DND-41 (cell line): ENCODE measurements around the gene TPRG1.

Experiments used
- ATAC-seq: fragments of 200-7000 bp; cut with Tn5 transposase; 3 replicates; pipeline ENCODE4 v1.9.1; 2021; ENCODE audit warnings: low read depth; ENCODE audit not compliant: insufficient read depth
- DNase-seq: peaks from one replicate; pipeline ENCODE4 v3.0.0-alpha.2; 2020
- H2AFZ ChIP-seq: 2 replicates; pipeline ENCODE4 v1.6.0; 2012; ENCODE audit warnings: low read depth, low read length
- H3K27ac ChIP-seq: 2 replicates; pipeline ENCODE4 v1.5.1; 2012; ENCODE audit warnings: low read length, inconsistent platforms
- H3K27me3 ChIP-seq: fragments of 200-600 bp; sonication (generic); 2 replicates; pipeline ENCODE4 v1.6.0; 2012; ENCODE audit warnings: low read length, mild to moderate bottlenecking, inconsistent platforms; ENCODE audit not compliant: insufficient read depth, poor library complexity
- H3K36me3 ChIP-seq: 2 replicates; pipeline ENCODE4 v1.5.1; 2012; ENCODE audit warnings: low read length, inconsistent platforms; ENCODE audit not compliant: insufficient read depth
- H3K4me1 ChIP-seq: 2 replicates; pipeline ENCODE4 v1.5.1; 2012; ENCODE audit warnings: mild to moderate bottlenecking, low read length; ENCODE audit not compliant: insufficient read depth
- H3K4me2 ChIP-seq: 2 replicates; pipeline ENCODE4 v1.6.0; 2012; ENCODE audit warnings: mild to moderate bottlenecking, moderate library complexity, low read length, inconsistent platforms; ENCODE audit not compliant: insufficient read depth
- H3K4me3 ChIP-seq, 2 experiments: fragments of 200-600 bp in 1 of 2; shearing (Covaris generic) in 1 of 2; 2 replicates each; pipeline ENCODE4 v1.5.1; 2012 to 2016; ENCODE audit warnings: inconsistent platforms in 2 of 2, low read length in 2 of 2, mild to moderate bottlenecking in 2 of 2, low read depth in 1 of 2, moderate library complexity in 1 of 2
- H3K79me2 ChIP-seq: 2 replicates; pipeline ENCODE4 v1.6.0; 2012; ENCODE audit warnings: low read length, inconsistent platforms; ENCODE audit not compliant: insufficient read depth
- H3K9ac ChIP-seq: 2 replicates; pipeline ENCODE4 v1.6.0; 2012; ENCODE audit warnings: low read depth, mild to moderate bottlenecking, inconsistent platforms, low read length, moderate library complexity
- H3K9me3 ChIP-seq: 2 replicates; pipeline ENCODE4 v1.5.1; 2012; ENCODE audit warnings: low read length, moderate library complexity, mild to moderate bottlenecking, inconsistent platforms; ENCODE audit not compliant: insufficient read depth, severe bottlenecking
- H4K20me1 ChIP-seq: 2 replicates; pipeline ENCODE4 v1.6.0; 2012; ENCODE audit warnings: low read length; ENCODE audit not compliant: insufficient read depth
- CTCF ChIP-seq: IDR thresholded peaks from 2 replicates; pipeline ENCODE4 v1.5.1; 2012; ENCODE audit warnings: borderline replicate concordance, low read length, moderate library complexity, mild to moderate bottlenecking; ENCODE audit not compliant: poor library complexity, severe bottlenecking; ENCODE audit errors: extremely low read depth
- EZH2 ChIP-seq: IDR thresholded peaks from 3 replicates; pipeline ENCODE4 v1.6.1; 2012; ENCODE audit warnings: borderline replicate concordance, low read depth, mild to moderate bottlenecking, moderate library complexity, low read length, inconsistent platforms; ENCODE audit not compliant: severe bottlenecking

Gene TPRG1

GRCh38 chr3:189239616-189240015 lies 67.8 kb downstream of the TPRG1 start:
- Histone ChIP-seq H3K27ac (no peak overlapping the region), H3K27me3 (peaks cover 17% of the 10 kb centered on the region), H3K4me2 (no peak overlapping the region), H3K4me1 (no peaks in the 10 kb centered on the region), H3K9me3 (no peaks in the 10 kb centered on the region), H3K9ac (no peak overlapping the region), H3K36me3 (no peaks in the 10 kb centered on the region), H2AFZ (no peak overlapping the region), H4K20me1 (no peaks in the 10 kb centered on the region), H3K79me2 (no peaks in the 10 kb centered on the region), H3K4me3 (no peak overlapping the region)
- TF ChIP-seq EZH2: no peak
- no peak for TF ChIP-seq CTCF
- no peak for DNase-seq
- no peak for ATAC-seq

- DNase-seq (no peak), ATAC-seq (no peak)
These were observed 78.2 kb downstream of the TPRG1 start for GRCh38 chr3:189249987-189250386.

GRCh38 chr3:189258261-189258660 lies 86.5 kb downstream of the TPRG1 start:
- Histone ChIP-seq H3K4me2 (no peak overlapping the region), H2AFZ (no peak overlapping the region), H4K20me1 (no peaks in the 10 kb centered on the region), H3K4me1 (no peaks in the 10 kb centered on the region), H3K27me3 (peaks cover 5% of the 10 kb centered on the region), H3K79me2 (no peaks in the 10 kb centered on the region), H3K9me3 (no peaks in the 10 kb centered on the region), H3K4me3 (no peak overlapping the region), H3K27ac (no peak overlapping the region), H3K36me3 (no peaks in the 10 kb centered on the region), H3K9ac (no peak overlapping the region)
- TF ChIP-seq EZH2 (no peak), CTCF (no peak)
- no peak for DNase-seq
- no peak for ATAC-seq

More at GRCh38 chr3:189249987-189250386, 78.2 kb downstream of the TPRG1 start:
- H3K4me2 ChIP-seq: no peak overlapping the region
- no peak overlapping the region for H3K4me3 ChIP-seq
- H3K79me2 ChIP-seq: no peaks in the 10 kb centered on the region
- no peak overlapping the region for H3K27ac ChIP-seq
- no peaks in the 10 kb centered on the region for H3K9me3 ChIP-seq
- no peaks in the 10 kb centered on the region for H3K36me3 ChIP-seq
- no peak overlapping the region for H3K9ac ChIP-seq
- H3K27me3 ChIP-seq: no peaks in the 10 kb centered on the region
- no peak overlapping the region for H2AFZ ChIP-seq
- no peaks in the 10 kb centered on the region for H3K4me1 ChIP-seq
- H4K20me1 ChIP-seq: no peaks in the 10 kb centered on the region
- TF ChIP-seq EZH2 (no peak), CTCF (no peak)
